Fibroblast of skin of abdomen (primary cell): ENCODE measurements around the gene LRRC45.

Experiments used
- DNase-seq: peaks from one replicate; pipeline ENCODE4 v3.0.0-alpha.2; 2013

Gene LRRC45

DNA sequence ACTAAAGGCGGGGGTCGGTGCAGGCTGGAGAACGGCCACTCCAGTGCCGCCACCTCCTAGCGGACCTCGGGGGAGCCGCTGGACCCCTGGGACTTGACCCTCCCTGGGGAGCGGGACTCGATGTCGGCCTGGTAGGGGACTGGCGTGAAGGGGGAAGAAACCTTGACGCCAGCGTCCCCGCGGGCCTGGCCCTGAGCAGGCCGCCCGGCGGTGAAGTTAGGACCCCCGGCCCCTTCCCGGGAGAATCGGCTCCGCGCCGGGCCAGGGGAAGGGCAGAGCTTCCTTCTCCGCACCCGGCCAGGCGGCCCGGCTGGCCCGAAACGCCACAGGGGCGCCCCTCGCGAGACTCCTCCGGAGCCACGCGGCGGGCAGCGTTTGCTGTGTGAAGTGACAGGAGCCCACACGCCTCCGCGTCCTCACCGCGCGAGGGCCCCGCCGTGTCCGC is 42.1 kb downstream of the LRRC45 start:
- DNase-seq, result no peak

GRCh38 chr17:82065638-82066303 is 42.7 kb downstream of the LRRC45 start, which contains the start of gene DUS1L:
TSS of gene DUS1L (minus strand) at chr17:82065804. CDS start at chr17:82065059, 745 bp downstream.
- DNase-seq, result peak; percentile 55

DNA sequence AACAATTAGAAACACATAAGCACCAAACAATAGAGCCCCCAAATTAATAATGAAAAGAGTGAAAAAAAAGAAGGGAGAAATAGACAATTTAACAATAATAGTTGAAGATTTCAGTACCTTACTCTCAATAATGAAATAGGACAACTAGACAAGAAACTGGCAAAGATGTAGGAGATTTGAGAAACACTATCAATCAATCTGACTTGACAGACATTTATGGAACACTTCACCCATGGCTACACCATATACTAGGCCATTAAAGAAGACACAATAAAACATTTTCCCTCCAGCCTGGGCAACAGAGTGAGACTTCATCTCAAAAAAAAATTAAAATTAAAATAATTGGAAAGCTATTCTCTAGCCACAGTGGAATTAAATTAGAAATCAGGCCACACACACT is 47.5 kb downstream of the LRRC45 start:
- DNase-seq, result no peak

DNA sequence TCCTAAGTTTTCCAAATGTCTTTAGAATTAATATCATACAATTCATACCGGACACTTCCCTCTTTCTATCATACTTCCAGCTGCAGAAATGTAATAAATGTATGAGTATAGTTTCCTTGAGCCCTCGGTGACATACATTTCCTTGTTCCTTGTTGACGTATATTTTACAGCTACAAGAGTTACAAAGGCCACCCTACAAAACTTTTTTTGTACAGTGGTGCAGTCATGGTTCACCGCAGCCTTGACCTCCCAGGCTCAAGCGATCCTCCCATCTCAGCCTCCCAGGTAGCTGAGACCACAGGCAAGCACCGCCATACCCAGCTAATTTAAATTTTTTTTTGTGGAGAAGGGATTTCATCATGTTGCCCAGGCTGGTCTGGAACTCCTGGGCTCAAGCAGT is 49.7 kb downstream of the LRRC45 start:
- no peak for DNase-seq

GRCh38 chr17:82073446-82073845 is 50.3 kb downstream of the LRRC45 start:
- DNase-seq, result no peak

- DNase-seq, result no peak
These were observed 53.1 kb downstream of the LRRC45 start for GRCh38 chr17:82076018-82076784.

DNA sequence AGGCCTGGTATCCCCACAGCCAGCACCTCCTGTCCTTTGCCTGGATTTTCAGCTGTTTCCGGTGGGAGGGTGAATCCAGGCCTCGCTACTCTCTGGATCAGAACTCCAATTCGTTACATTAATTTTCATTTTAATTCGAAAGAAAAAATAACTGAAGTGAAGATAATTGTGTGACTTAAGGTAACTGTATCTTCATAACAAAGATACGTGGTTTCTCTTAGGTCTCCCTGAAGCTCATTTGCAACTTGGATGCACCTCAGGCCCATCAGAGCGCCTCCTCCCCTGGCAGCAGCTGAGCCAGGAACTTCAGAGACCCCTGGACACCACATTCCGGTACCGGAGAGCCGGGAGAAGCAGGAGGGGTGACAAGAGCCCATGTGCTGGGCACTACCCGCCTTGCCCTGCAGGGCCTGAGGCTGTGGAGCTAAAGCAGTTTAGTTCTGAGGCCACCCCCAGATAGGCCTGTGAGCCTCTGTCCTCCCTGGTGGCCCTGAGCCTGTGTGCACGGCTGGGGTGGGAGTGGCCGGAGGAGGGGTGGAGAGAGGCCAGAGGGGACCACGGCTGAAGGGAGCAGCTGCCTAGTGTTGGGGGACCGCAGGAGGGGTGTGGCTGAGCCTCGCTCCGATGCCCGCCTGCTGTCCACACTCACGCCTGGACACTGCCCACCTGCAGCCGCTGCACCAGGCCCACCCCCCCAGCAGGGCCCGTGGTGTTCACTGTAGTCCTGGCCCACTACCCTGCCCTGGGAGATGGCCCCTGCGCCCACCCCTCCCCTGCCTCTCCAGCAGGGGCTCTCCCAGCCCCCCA is 53.9 kb downstream of the LRRC45 start:
- DNase-seq, result no peak

DNA sequence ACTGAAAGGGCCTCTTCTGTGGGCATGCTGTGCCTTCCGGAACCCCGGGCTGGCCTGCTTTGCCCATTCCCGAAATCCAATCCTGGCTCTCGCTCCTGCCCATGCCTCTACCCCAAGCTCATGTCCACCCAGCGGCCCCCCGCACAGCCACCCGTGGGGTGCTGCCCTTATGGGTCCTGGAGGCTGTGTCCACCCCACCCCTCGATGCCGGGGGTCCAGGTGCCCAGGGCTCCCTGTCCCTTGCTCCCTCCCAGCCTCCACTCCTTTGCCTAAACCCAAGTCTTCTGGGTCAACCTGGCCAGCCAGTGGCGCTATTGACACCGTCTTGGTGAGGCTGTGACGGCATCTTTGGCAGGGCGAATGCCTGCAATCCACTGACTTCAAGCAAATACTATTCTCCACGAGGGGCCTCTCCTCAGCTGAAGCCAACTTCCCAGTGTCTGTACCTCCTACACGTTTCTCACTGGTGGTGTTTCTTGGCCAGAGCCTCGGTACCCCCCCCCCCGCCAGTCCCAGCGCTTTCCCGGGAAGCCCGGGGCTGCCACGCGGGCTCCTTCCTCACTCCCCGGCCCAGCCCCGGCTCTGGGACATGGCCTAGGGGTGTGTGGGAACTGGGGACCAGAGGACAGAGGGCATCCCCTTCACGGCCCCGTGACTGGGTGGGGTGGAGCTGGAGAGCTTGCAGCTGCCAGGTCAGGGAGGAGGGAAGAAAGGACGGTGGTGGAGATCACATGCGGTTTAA is 54.7 kb downstream of the LRRC45 start:
- no peak for DNase-seq

- no peak for DNase-seq
These were observed 55.3 kb downstream of the LRRC45 start for GRCh38 chr17:82078433-82078832.

DNA sequence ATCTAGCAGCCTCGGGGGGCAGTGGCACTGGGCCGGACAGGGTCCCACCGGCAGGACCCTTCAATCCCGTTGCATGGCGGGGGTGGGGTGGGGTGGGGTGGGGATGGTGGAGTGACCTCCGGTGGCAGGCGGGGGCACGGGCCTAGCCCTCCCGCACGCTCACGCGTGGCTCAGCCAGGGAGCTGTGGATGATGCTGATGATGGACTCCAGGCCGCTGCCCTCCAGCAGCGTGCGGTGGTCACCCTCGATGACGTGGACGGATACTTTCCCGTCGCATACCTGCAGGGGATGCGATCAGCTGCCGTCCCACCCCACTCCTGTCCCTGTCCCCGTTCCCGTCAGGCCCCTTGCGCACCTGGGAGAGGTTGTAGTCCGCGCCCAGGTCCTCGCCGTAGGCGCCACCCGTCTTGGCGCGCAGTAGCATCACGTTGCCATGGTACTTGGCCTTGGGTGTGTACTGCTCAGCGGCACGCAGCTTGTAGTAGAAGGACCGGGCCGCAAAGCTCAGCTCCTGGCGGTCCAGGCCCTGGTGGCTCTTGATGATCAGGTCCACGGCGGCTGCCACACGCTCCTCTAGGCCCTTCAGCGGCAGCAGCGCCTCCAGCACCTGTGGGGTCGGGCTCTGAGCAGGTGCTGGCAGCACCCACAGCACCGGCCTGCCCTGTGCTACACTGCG is 56.0 kb downstream of the LRRC45 start:
- DNase-seq, result no peak

DNA sequence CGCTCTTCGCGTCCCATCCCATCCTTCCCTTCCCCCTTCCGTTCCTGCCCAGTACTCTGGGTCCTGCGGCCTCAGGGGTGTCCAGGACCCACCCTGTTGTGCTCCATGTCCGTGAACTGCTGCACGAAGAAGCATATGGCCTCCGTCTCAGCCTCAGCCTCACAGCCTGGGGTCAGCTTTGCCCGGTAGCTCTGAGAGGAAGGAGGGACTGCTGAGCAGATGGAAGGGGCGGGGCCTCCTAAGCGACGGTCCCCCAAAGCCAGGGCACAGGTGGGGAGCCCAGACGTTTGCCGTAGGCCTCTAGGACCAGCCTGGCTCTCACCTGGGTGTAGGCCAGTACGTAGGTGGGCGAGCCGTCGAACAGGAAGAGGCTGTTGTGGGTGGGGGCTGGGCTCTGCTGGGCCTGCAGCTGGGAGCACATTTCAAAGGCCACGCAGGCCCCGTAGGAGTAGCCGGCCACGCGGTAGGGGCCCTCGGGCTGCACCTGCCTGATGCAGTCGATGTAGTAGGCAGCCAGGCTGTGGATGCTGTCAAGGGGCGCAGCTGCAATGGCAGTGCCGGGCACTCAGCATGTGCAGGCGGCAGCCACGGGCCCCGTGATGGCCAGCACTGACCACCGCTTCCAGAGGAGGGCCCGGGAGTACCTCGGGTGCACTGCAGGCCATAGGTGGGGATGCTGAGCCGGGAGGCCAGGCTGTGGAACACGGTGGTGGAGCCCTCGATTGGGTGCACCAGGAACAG is 57.1 kb downstream of the LRRC45 start:
- no peak for DNase-seq
